ENCODE measurements around the gene CTSW. TPM values are rescaled to one million over a fixed set of nuclear protein-coding genes. Genes with fewer than 3 reads are reported as not detected.
"Not testable (repeated sequence)": the region's sequence is repeated elsewhere in the genome, so short reads cannot be mapped to it uniquely, and the experiment has no call there.

CTSW gene
- polyA plus RNA-seq, 2 of the 4 experiments (the other 2 are of a cell fraction): not detected

GRCh38 chr11:65848693-65849092 lies 30.9 kb upstream of the CTSW start:
- H3K27ac ChIP-seq; H3K4me1 ChIP-seq; H3K9me3 ChIP-seq; H3K4me3 ChIP-seq; DNase-seq (ENCODE audit: low read depth in 1 of 2, low spot score in 1 of 2); ATAC-seq; FAIRE-seq; H3K4me2 ChIP-seq: not testable (repeated sequence)
- ChIA-PET POLR2A (interaction anchor here (5.6 kb wide), 1 partner anchor 10 kb away, joined by 36 read pairs; the partner anchor contains the start of genes CFL1 and MUS81), CTCF (interaction anchor here (0.5 to 7.5 kb wide), 9 partner anchors 9 to 140 kb away, joined by 3 to 45 read pairs (median 4); partner anchors contain the start of genes KAT5 and MUS81)
- 67% methylated on average over 7 of the region's 7 CpGs for WGBS (ENCODE audit: missing lambda C conversion rate)

- Histone ChIP-seq H3K27ac (peak overlapping the region in 1 of 2 experiments; percentile 15; a peak in 1 of 6 replicates), H3K4me1 (peaks cover 4% of the 10 kb centered on the region), H3K9me3 (no peaks in the 10 kb centered on the region), H3K4me3 (no peak overlapping the region), H3K4me2 (no peak overlapping the region)
- FAIRE-seq: no peak
- ChIA-PET CTCF (interaction anchor here (0.7 to 7.5 kb wide), 10 partner anchors 9 to 140 kb away, joined by 3 to 45 read pairs (median 5); partner anchors contain the start of genes KAT5 and MUS81), POLR2A (interaction anchor here (5.6 kb wide), 1 partner anchor 10 kb away, joined by 36 read pairs; the partner anchor contains the start of genes CFL1 and MUS81)
- DNase-seq (ENCODE audit: low read depth in 1 of 2, low spot score in 1 of 2): no peak
- ATAC-seq: peak; percentile 6 to 17; a peak in 5 of 6 replicates
- no peak for TF ChIP-seq NR3C1 (IDR thresholded peaks at IDR 0.05)
- TF ChIP-seq USF2 (IDR thresholded peaks at IDR 0.05): no peak
- TF ChIP-seq FOSB (CRISPR knock-in tag; IDR thresholded peaks at IDR 0.05): no peak
- TF ChIP-seq CHD2 (IDR thresholded peaks at IDR 0.05; ENCODE audit: low read length, partially characterized antibody): no peak
- TF ChIP-seq KDM1A (IDR thresholded peaks at IDR 0.05; ENCODE audit: low read depth): no peak
- TF ChIP-seq ZFP36 (IDR thresholded peaks at IDR 0.05; ENCODE audit: borderline replicate concordance, partially characterized antibody): no peak
- no peak for TF ChIP-seq CBX2 (IDR thresholded peaks at IDR 0.05; ENCODE audit: borderline replicate concordance, low read depth)
- no peak for TF ChIP-seq E2F6 (IDR thresholded peaks at IDR 0.05; ENCODE audit: borderline replicate concordance, low read depth)
- TF ChIP-seq SREBF2 (IDR thresholded peaks at IDR 0.05): no peak
- TF ChIP-seq RCOR1 (IDR thresholded peaks at IDR 0.05; ENCODE audit: low read depth, low read length): no peak
- WGBS (ENCODE audit: missing lambda C conversion rate): 50% methylated on average over 8 of the region's 8 CpGs
Measured at GRCh38 chr11:65849366-65849765, 30.3 kb upstream of the CTSW start.

GRCh38 chr11:65849771-65850216 lies 29.8 kb upstream of the CTSW start:
- peak overlapping the region in 1 of 2 experiments; percentile 15; a peak in 1 of 6 replicates for H3K27ac ChIP-seq
- TF ChIP-seq HES2 (IDR thresholded peaks at IDR 0.05) (no peak), HOXB5 (CRISPR knock-in tag; IDR thresholded peaks at IDR 0.05) (no peak), USF2 (IDR thresholded peaks at IDR 0.05) (no peak), ATOH8 (CRISPR knock-in tag; IDR thresholded peaks at IDR 0.05; ENCODE audit: low read depth) (no peak), SREBF2 (IDR thresholded peaks at IDR 0.05) (no peak), E2F6 (IDR thresholded peaks at IDR 0.05; ENCODE audit: borderline replicate concordance, low read depth) (no peak)
- H3K4me3 ChIP-seq: no peak overlapping the region
- H3K9me3 ChIP-seq: no peaks in the 10 kb centered on the region
- H3K4me2 ChIP-seq: no peak overlapping the region
- peaks cover 8% of the 10 kb centered on the region for H3K4me1 ChIP-seq
- WGBS (ENCODE audit: missing lambda C conversion rate): 85% methylated on average over 16 of the region's 16 CpGs
- DNase-seq (ENCODE audit: low read depth in 1 of 2, low spot score in 1 of 2) (no peak), FAIRE-seq (no peak), ATAC-seq (peak; percentile 8 to 12; a peak in 4 of 6 replicates)
- POLR2A ChIA-PET: interaction anchor here (5.6 kb wide), 1 partner anchor 9 kb away, joined by 36 read pairs; the partner anchor contains the start of genes CFL1 and MUS81
- CTCF ChIA-PET: interaction anchor here (0.7 to 7.5 kb wide), 8 partner anchors 10 to 145 kb away, joined by 3 to 45 read pairs (median 6); partner anchors contain the start of genes KAT5 and MUS81
